K562 (cell line): ENCODE measurements around the gene ODF2. TPM values are rescaled to one million over a fixed set of nuclear protein-coding genes. Genes with fewer than 3 reads are reported as not detected.

Source experiments
- ATAC-seq: fragments of 200-7000 bp; cut with Tn5 transposase; 3 replicates; pipeline ENCODE4 v1.9.1; 2020; ENCODE audit warnings: moderate library complexity
- BruUV-seq: library from RNA; stranded (reverse); fragments of 400-500 nt; replicated peaks from 2 replicates; lab custom pipeline; 2021; lab: Mats Ljungman, UMichigan
- CTCF ChIA-PET: fragments of 300-600 bp; formaldehyde crosslinking; extraction: SDS; loops from one replicate; lab custom pipeline; 2021; ENCODE audit warnings: low intra/inter-chr PET ratio; lab: Yijun Ruan, JAX
- POLR2A ChIA-PET: fragments of 300-600, 350-650 bp; sonication (Branson Sonifier 250); formaldehyde crosslinking; extraction: SDS; loops from one replicate; lab custom pipeline; 2021; ENCODE audit warnings: antibody characterized with exemption, inconsistent platforms; lab: Yijun Ruan, JAX
- DNase-seq, 4 experiments: peaks; one replicate each; pipeline versions ENCODE4 v3.0.0 to v3.0.0-alpha.2; 2011 to 2018; ENCODE audit warnings: low spot score in 3 of 4, mixed read lengths in 3 of 4; ENCODE audit errors: extremely low read depth in 1 of 4
- FAIRE-seq: peaks from 2 replicates; lab custom pipeline; 2011; peaks lifted over from hg19 to GRCh38; lab: Jason Lieb, UNC
- H2AFZ ChIP-seq: 2 replicates; pipeline ENCODE4 v1.6.0; 2011; ENCODE audit warnings: low read depth, low read length, control low read depth, inconsistent platforms
- H3K27ac ChIP-seq: fragments of 200-600 bp; 3 replicates; pipeline ENCODE4 v1.8.0; 2011; ENCODE audit warnings: low read depth, mild to moderate bottlenecking, control low read depth, inconsistent platforms, low read length, moderate library complexity, mixed read lengths; ENCODE audit errors: extremely low read depth
- H3K27me3 ChIP-seq, 2 experiments: fragments of 300-600 bp in 1 of 2; 2 replicates in 1 of 2; 3 replicates in 1 of 2; pipeline versions ENCODE4 v1.6.0 to v1.8.0; 2011; ENCODE audit warnings: inconsistent platforms in 2 of 2, low read length in 2 of 2, mild to moderate bottlenecking in 1 of 2, mixed read lengths in 1 of 2, moderate library complexity in 1 of 2; ENCODE audit not compliant: control insufficient read depth in 2 of 2, insufficient read depth in 2 of 2
- H3K36me3 ChIP-seq: fragments of 300-600 bp; 3 replicates; pipeline ENCODE4 v1.8.0; 2011; ENCODE audit warnings: mild to moderate bottlenecking, low read length, inconsistent platforms; ENCODE audit not compliant: control insufficient read depth, insufficient read depth
- H3K4me1 ChIP-seq, 2 experiments: fragments of 200-600 bp in 1 of 2; replicated peaks in 1 of 2; 2 replicates in 1 of 2; 3 replicates in 1 of 2; pipeline versions ENCODE4 v1.5.1 to v1.8.0; 2011; ENCODE audit warnings: inconsistent platforms in 2 of 2, low read length in 2 of 2, mild to moderate bottlenecking in 1 of 2, mixed read lengths in 1 of 2, moderate library complexity in 1 of 2; ENCODE audit not compliant: control insufficient read depth in 2 of 2, insufficient read depth in 2 of 2
- H3K4me2 ChIP-seq: 2 replicates; pipeline ENCODE4 v1.6.1; 2011; ENCODE audit warnings: low read length, control low read depth, inconsistent platforms, mixed read lengths; ENCODE audit not compliant: insufficient read depth
- H3K4me3 ChIP-seq: fragments of 200-600 bp; sonication (generic), shearing (Covaris generic); 2 replicates; pipeline ENCODE4 v1.5.1; 2016; ENCODE audit warnings: control low read depth, inconsistent platforms
- H3K79me2 ChIP-seq: fragments of 200-600 bp; 3 replicates; pipeline ENCODE4 v1.8.0; 2011; ENCODE audit warnings: low read length, inconsistent platforms; ENCODE audit not compliant: control insufficient read depth, insufficient read depth
- H3K9ac ChIP-seq, 2 experiments: 2 replicates each; pipeline versions ENCODE4 v1.6.0 to v1.6.1; 2011; ENCODE audit warnings: low read depth in 2 of 2, low read length in 2 of 2, control low read depth in 1 of 2, inconsistent platforms in 1 of 2, mild to moderate bottlenecking in 1 of 2, mixed read lengths in 1 of 2; ENCODE audit not compliant: insufficient read depth in 1 of 2
- H3K9me1 ChIP-seq: one replicate; pipeline ENCODE4 v1.6.0; 2011; ENCODE audit warnings: inconsistent platforms, mild to moderate bottlenecking, low read length, moderate library complexity; ENCODE audit not compliant: control insufficient read depth, insufficient read depth
- H3K9me3 ChIP-seq: replicated peaks from 2 replicates; pipeline ENCODE4 v1.5.1; 2011; ENCODE audit warnings: low read depth, low read length, inconsistent platforms; ENCODE audit not compliant: control insufficient read depth, insufficient read depth
- H4K20me1 ChIP-seq: replicated peaks from 2 replicates; pipeline ENCODE4 v1.6.1; 2011; ENCODE audit warnings: low read length, inconsistent platforms, mixed read lengths; ENCODE audit not compliant: control insufficient read depth, insufficient read depth
- EGR1 ChIP-seq: fragments of 450-650 bp; conservative IDR thresholded peaks from 2 replicates; pipeline ENCODE4 v1.6.1; 2017; ENCODE audit warnings: mild to moderate bottlenecking
- GTF2F1 ChIP-seq: IDR thresholded peaks from 2 replicates; pipeline ENCODE4 v1.6.1; 2011; ENCODE audit warnings: low read depth, low read length, improper control_type of control experiment
- HDAC3 ChIP-seq: fragments of 450-650 bp; IDR thresholded peaks from 2 replicates; pipeline ENCODE4 v1.6.1; 2018; ENCODE audit warnings: borderline replicate concordance, mild to moderate bottlenecking, moderate library complexity; ENCODE audit not compliant: partially characterized antibody
- HMGN3 ChIP-seq: IDR thresholded peaks from 2 replicates; pipeline ENCODE4 v1.6.1; 2011; ENCODE audit warnings: borderline replicate concordance, low read depth, mild to moderate bottlenecking, mixed read lengths, low read length; ENCODE audit not compliant: insufficient read length; ENCODE audit errors: extremely low read depth
- NR2F6 ChIP-seq: fragments of 450-650 bp; formaldehyde crosslinking; IDR thresholded peaks from 2 replicates; pipeline ENCODE4 v1.4.0; 2020; ENCODE audit warnings: mild to moderate bottlenecking
- PKNOX1 ChIP-seq: fragments of 450-650 bp; IDR thresholded peaks from 2 replicates; pipeline ENCODE4 v1.6.1; 2016
- SNIP1 ChIP-seq: fragments of 450-650 bp; IDR thresholded peaks from 2 replicates; pipeline ENCODE4 v1.7.1; 2017; ENCODE audit warnings: low read depth, mild to moderate bottlenecking
- ZBTB12 ChIP-seq: fragments of 250-450 bp; sonication (Bioruptor Pico); IDR thresholded peaks from 2 replicates; pipeline ENCODE4 v1.4.0; 2020
- ZFPM2 ChIP-seq: fragments of 250-450 bp; sonication (Bioruptor Pico); IDR thresholded peaks from 2 replicates; pipeline ENCODE4 v1.5.1; 2022; ENCODE audit warnings: mild to moderate bottlenecking
- ZNF212 ChIP-seq: fragments of 450-650 bp; formaldehyde crosslinking; IDR thresholded peaks from 2 replicates; pipeline ENCODE4 v1.4.0; 2020; ENCODE audit warnings: mild to moderate bottlenecking
- WGBS: fragments of 100-300 bp; shearing (Covaris generic); methylation state at CpG from one replicate; pipeline ENCODE4 v1.1.6; 2016; ENCODE audit warnings: low coverage, mixed read lengths; ENCODE audit not compliant: insufficient coverage; ENCODE audit errors: missing lambda C conversion rate; 5-methylcytosine and 5-hydroxymethylcytosine counted together
- in situ Hi-C: fragments of 300-500 bp; cut with MboI; formaldehyde crosslinking; loops from 4 replicates; pipeline ENCODE4 v1.15.0; 2018; ENCODE audit warnings: inconsistent platforms, mixed read lengths
- intact Hi-C: fragments of 100-400 bp; cut with micrococcal nuclease; formaldehyde crosslinking; loops from 2 replicates; pipeline ENCODE4 v1.14.2; 2022
- polyA plus RNA-seq, 8 experiments: library from polyadenylated mRNA; depleted of rRNA in 4 of 8; stranded (reverse) in 5 of 8; unstranded in 3 of 8; fragments of >200 nt; fragmentation: Nextera tagmentation in 2 of 8; fragmentation: Illumina TruSeq in 1 of 8; extraction: Ambion mirVana in 2 of 8; extraction: Trizol in 1 of 8; gene quantifications; 2 replicates each; pipeline versions ENCODE4 v1.2.1 to v1.2.3, GENCODE V29; 2011 to 2014; ENCODE audit warnings: inconsistent platforms in 1 of 8, missing spikeins in 1 of 8
- total RNA-seq, 7 experiments: library from RNA; depleted of rRNA in 6 of 7; stranded (reverse); fragments of >200 nt in 6 of 7; fragmentation: Illumina TruSeq in 2 of 7; extraction: Trizol in 2 of 7; gene quantifications; 2 replicates each; pipeline versions ENCODE4 v1.2.1 to v1.2.3, GENCODE V29; 2011 to 2021; ENCODE audit warnings: low replicate concordance in 1 of 7
- TF ChIP-seq, protein P1 (sequence below): fragments of 450-650 bp; formaldehyde crosslinking; IDR thresholded peaks from 2 replicates; pipeline ENCODE4 v1.4.0; 2022; ENCODE audit warnings: missing genetic modification characterization

Gene ODF2
- total and polyA plus RNA-seq, 9 of the 15 experiments (the other 6 are each of a cell fraction or from before 2014, with no cell fraction given), result 16.5 to 83.2 (median 69.7) TPM

GRCh38 chr9:128532581-128532980, 76.8 kb downstream of the ODF2 start:
- intact Hi-C loops, result no loop called here
- peak in 2 of 4 experiments; percentile 20 to 35 for DNase-seq
- no peak overlapping the region for H2AFZ ChIP-seq
- no peaks in the 10 kb centered on the region for H3K9me3 ChIP-seq
- H3K27me3 ChIP-seq, result no peaks in the 10 kb centered on the region
- ATAC-seq, result peak; percentile 51; the same call in 1 of the 3 replicates
- TF ChIP-seq NR2F6 (no peak), HDAC3 (no peak), SNIP1 (no peak), GTF2F1 (no peak), ZFPM2 (CRISPR knock-in tag) (no peak), ZNF212 (CRISPR knock-in tag) (no peak), PKNOX1 (peak; percentile 43; the same call in 1 of the 2 replicates), HMGN3 (no peak), EGR1 (peak; percentile 49), ZBTB12 (no peak)
- TF ChIP-seq, protein P1, sequence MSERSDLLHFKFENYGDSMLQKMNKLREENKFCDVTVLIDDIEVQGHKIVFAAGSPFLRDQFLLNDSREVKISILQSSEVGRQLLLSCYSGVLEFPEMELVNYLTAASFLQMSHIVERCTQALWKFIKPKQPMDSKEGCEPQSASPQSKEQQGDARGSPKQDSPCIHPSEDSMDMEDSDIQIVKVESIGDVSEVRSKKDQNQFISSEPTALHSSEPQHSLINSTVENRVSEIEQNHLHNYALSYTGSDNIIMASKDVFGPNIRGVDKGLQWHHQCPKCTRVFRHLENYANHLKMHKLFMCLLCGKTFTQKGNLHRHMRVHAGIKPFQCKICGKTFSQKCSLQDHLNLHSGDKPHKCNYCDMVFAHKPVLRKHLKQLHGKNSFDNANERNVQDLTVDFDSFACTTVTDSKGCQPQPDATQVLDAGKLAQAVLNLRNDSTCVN (CRISPR knock-in tag), result no peak
- TF ChIP-seq, all 486 proteins: peak for 2
- ChIA-PET POLR2A (interaction anchor here (0.6 to 1.1 kb wide), 2 partner anchors 17 to 18 kb away, joined by 3 to 4 read pairs; no protein-coding TSS in a partner anchor), CTCF (no interaction called here)
- H4K20me1 ChIP-seq, result no peaks in the 10 kb centered on the region
- H3K4me1 ChIP-seq, result no peaks in the 10 kb centered on the region
- 67% methylated on average over 4 of the region's 4 CpGs for WGBS
- H3K79me2 ChIP-seq, result no peaks in the 10 kb centered on the region
- no peak overlapping the region for H3K9ac ChIP-seq
- in situ Hi-C loops, result no loop called here
- FAIRE-seq, result peak; percentile 74
- BruUV-seq, result no TSS peak
- 0 out of 3 replicates have a peak overlapping the region, but pooled peaks have one; percentile 12 for H3K27ac ChIP-seq
- no peaks in the 10 kb centered on the region for H3K9me1 ChIP-seq
- H3K4me3 ChIP-seq, result no peak overlapping the region
- peaks cover 55% of the 10 kb centered on the region; the same call in 2 of the 3 replicates for H3K36me3 ChIP-seq
- H3K4me2 ChIP-seq, result no peak overlapping the region
